Measurements from ENCODE around the gene ARFGEF3.
"Not testable (repeated sequence)": the region's sequence is repeated elsewhere in the genome, so short reads cannot be mapped to it uniquely, and the experiment has no call there.

Gene ARFGEF3

GRCh38 chr6:138212530-138212929, 50.8 kb downstream of the ARFGEF3 start:
- not testable (repeated sequence) for DNase-seq

DNA sequence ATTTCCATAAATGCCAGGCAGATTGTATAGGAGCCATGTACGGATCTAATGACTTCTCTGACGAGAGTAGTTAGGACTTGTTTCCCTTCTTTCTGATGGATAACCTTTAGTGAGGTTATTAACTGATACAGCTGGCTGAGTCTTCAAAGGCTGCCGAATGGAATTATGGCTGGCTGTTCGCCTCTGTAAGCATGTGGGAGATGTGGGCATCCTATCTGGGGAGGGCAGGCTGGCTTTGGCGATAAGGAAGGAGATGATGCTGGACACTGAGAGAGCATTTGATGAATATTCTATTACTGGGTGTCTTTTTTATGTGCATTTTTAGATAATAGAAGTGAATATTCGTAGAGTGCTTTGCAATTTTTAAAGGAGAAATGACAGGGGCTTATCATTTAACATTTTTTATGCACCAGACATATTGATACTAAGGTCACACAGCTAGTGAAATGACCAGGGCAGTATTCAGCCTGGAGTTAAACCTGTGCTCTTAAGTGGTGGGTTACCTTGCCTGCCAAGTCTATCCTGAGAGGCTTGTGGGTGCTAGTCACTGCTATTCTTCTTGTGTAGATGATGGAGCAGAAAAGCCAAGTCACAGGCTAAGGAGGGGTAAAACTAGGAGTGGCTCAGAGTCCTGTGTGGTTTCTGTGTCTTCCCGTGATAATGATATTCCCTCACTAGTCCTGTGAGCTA, 53.5 kb downstream of the ARFGEF3 start:
- no peak for DNase-seq

DNA sequence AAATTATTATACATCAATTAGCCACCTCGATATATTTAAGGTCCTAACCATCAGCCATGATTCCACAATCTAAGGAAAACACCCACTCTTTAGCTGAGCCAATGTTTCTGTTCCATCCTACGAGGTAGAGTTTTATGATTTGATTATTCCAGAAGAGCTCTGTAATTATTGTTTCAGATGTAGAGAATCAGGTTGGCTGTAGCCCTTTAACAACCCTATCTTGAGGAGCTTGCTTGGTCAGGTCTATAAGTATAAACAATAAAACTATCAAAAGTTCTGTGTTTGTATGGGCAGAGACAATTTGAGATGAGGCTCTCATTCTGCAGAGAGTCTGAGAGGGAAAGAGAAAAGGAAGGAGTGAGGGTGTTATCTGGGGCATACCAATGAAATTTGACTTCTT, 56.7 kb downstream of the ARFGEF3 start, which contains the start of gene PBOV1:
Gene PBOV1 (minus strand): TSS at position 43 of the 400 bp plus-strand sequence. CDS start 96 bp downstream, outside the sequence.
- DNase-seq, result no peak

- no peak for DNase-seq
These were observed 57.7 kb downstream of the ARFGEF3 start for GRCh38 chr6:138219398-138219797.

DNA sequence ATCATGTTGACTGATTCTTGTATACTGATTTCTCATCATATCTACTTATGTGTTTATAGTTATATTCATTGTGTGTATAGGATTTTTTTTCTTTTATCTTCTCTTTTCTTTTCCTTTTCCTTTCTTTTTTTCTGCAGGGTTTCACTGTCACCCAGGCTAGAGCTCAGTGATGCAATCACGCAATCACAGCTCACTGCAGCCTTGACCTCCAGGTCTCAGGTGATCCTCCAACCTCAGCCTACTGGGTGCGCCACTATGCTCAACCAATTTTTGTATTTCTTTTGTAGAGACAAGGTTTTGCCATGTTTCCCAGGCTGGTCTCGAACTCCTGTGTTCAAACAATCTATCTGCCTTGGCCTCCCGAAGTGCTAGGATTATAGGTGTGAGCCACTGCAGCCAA, 58.2 kb downstream of the ARFGEF3 start:
- DNase-seq, result no peak

- no peak for DNase-seq
These were observed 61.3 kb downstream of the ARFGEF3 start for GRCh38 chr6:138222901-138223546.

DNA sequence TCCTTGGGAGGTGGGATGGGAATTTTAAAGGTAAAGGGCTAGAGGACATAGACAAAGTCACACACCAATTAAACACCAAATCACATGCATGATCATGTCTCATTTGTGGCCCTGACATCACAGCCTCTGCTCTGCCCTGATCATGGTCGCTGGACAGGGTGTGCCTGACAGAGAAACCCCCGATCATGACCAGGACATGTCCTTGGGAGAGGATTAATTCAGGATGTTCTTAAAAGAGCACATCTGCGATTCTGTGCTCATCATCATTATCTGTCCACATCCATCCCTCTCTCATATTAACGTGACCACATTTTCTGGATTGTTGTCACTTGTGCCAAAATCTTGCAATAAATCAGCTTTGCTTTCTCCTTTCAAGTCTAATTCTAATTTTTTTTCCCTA, 64.2 kb downstream of the ARFGEF3 start:
- no peak for DNase-seq

DNA sequence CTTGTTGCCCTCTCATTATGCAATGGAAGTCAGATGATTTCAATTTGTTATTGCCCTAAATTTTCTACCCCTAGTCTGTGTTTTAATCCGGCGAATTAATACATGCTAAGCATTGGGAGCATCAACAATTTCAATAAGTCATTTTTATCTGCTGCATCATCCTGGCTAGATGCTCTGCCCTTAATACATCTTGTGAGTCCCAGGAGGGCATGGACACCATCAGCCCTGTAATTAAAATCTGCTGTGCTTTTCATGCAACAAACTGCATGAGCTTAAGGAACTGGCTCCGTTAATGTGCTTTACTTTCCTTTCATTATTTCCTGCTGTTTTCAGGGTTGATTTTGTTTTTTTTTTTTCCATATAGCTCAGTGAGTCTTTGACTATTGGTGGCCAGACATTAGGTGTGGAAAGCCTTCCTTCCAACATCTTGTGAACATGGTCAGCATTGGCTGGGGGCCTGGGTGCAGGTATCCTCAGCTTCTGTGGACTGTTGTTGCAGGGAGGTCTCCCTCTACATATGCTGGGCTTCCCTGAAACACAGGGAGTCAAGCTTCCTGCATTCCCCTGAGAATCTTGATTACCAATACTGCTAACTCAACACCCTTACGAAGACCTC, 65.1 kb downstream of the ARFGEF3 start:
- no peak for DNase-seq

DNA sequence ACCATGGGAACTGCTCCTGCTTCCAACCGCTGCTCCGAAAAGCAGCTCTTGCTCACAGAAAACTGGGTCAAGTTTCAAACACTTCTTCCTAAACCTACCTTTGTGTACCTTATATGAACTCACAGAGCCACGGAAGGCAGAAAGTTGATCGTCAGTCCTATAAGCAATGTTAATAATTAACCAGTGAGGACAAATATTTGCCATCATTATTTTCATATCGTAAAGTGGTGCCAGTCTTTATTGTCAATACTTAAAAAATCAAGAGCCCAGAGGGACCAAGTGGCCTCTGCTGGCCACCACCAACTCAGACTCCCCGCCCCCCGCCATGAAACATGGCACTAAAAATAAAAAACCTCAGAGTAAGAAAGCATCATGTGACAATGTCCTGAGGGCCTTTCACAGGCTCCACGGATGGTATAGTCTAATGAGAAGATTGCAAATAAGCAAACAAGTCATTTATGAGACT, 65.6 kb downstream of the ARFGEF3 start:
- DNase-seq, result no peak

DNA sequence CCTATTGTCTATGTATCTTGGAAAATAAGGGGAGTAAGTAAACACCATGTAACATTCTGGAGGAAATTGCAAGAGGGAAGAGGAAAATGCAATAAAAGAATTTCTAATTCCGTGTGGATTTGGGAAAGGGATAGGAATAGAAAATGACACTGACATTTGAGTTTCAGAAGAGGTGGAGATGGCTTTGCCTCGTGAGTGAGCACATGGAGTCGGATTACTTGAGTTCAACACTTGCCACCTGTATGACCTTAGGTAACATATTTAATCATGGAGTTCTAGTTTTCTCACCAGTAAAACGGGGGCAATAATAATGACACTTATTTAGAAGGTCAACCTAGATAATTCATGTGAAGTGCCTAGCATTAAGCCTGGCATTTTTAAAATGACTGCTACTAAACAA, 67.3 kb downstream of the ARFGEF3 start:
- DNase-seq, result no peak

- DNase-seq, result no peak
These were observed 68.0 kb downstream of the ARFGEF3 start for GRCh38 chr6:138229663-138230179.

GRCh38 chr6:138230221-138230620, 68.5 kb downstream of the ARFGEF3 start:
- no peak for DNase-seq

- DNase-seq, result no peak
These were observed 69.1 kb downstream of the ARFGEF3 start for GRCh38 chr6:138230759-138231380.

- DNase-seq, result no peak
These were observed 69.7 kb downstream of the ARFGEF3 start for GRCh38 chr6:138231381-138231886.

GRCh38 chr6:138234363-138234762, 72.6 kb downstream of the ARFGEF3 start:
- no peak for DNase-seq

DNA sequence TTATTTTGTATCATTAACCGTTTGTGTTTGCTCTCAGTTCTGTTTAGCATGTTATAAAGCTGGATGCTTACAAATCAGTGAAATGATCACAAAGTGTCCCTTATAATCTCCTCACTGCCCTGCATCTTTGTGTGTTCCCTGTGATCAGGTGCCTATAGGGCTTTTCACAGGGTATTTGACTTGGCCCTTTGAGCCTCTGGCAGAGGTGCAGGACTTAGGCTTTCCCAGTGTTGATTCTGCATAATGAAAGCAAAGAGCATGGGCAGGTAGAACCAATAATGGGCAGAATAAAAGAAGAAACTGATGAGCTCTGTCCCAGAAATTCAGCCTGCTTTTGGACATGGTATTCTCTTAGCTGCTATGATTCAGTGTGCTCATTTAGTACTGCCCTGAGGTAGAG, 73.5 kb downstream of the ARFGEF3 start:
- DNase-seq, result no peak

GRCh38 chr6:138235693-138236092, 74.0 kb downstream of the ARFGEF3 start:
- DNase-seq, result no peak

GRCh38 chr6:138237463-138237862, 75.7 kb downstream of the ARFGEF3 start:
- no peak for DNase-seq

DNA sequence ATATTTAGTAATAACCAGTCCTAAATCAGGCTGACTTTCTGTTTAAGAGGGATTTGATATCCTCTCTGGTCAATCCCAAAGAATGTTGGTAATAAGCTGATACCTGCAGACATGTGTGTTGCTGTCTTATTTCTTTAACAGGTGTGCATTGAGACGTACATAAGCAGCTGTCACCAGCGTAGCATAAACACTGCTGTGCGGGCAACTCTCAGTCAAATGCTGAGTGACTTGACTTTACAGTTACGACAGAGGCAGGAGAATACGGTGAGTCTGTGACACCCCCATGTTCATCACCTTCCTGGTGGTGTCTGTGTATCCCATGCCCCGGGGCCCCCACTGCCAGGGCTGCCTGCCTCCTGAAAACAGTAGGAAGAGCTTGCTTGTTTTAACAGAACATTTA, 76.6 kb downstream of the ARFGEF3 start:
- no peak for DNase-seq

- no peak for DNase-seq
These were observed 78.0 kb downstream of the ARFGEF3 start for GRCh38 chr6:138239774-138240173.

DNA sequence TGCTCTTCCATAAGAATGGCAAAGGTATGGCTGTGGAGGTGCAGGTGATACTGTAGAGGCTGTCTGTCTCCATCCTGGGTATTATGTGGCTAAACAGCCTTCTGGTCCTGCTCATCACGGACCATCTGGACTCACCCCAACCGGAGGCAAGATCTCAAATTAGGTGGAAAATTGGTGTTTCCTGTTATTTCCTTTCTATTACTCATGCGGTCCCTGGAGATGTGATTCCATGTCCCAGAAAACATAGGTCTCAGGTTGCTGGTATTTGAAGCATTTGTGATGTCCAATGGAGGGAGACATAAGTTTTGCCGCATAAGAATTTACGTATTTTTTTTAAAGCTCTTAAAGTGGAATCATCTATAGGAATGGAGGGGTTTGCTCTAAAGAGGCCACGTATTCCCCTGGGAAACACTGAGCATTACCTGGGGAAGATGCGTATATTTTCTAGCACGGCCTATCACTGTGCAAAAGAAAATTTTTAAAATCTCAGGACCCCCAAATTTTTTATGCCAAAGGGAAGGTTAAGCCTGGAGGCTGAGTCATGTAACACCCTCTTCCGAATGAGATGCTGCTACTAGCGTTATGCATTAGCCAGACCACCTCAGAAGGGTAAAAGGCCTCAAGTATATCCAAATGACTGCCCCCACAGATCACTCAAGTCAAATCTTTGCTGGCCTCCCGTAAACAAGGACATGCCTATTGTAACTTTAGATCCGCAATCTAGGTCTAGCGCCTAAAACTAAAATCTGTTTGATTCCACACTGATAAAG, 78.9 kb downstream of the ARFGEF3 start:
- DNase-seq, result peak; percentile 40

DNA sequence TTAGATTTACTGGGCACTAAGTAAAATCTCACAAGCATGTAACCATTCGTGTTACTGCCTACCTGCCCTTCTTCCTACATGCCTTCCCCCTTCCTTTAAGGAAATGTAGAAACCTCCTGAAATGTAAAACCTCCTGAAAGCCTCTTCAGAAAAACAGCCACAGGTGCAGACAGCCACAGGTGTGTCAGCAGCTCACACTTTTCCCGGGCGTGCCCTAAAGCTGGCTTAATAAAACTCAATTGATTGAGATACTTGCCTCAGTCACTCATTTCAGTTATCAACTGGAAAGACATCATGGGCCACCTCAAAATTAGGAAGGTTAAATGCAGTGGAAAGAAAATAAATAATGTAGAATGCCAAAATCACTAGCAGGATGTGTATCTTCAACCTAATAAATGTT, 79.6 kb downstream of the ARFGEF3 start:
- DNase-seq, result no peak

All from NCI-H1694 (cell line).